Right forelimb (tissue), 1 donor: ENCODE results near the gene SPRYD4.
"Not testable (repeated sequence)": the region's sequence is repeated elsewhere in the genome, so short reads cannot be mapped to it uniquely, and the experiment has no call there.

Experiments used
- DNase-seq: peaks from one replicate; pipeline ENCODE4 v3.0.0-alpha.2; 2018

Gene SPRYD4

DNA sequence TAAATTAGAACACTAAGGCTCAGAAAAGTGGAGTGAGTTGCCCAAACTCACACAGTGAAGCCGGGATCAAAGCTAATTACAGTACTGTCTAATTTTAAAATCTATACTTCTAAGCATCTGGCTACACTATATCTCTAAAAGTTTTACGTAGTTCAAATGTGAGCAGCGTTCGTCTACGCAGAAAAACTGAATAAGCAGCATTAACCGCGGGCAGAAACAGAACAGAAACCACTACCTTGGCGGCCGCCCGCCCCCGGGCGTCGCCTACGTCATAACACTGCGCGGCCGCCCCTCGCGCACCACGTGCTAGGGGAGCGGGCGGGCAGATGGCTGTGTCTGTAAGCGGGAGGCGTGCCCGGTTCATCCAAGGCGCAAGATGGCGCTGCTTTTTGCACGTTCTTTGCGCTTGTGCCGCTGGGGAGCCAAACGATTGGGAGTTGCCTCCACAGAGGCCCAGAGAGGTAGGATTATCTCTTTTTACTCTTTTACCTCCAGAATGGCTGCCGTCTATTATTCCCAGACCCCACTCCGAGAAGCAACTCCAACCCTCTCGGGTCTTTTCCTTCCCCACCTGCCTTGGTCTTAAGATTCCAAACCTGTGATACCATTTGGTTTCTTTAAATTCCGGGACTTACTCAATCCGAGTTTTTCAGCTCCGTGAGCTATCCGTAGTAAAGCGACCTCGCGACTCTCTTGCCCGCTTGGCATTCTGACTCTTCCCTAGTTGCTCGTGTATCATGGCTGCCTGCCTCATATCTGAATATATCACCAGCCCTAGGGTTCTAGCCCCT is at the start of gene SPRYD4:
Gene SPRYD4 (plus strand): TSS at position 363 of the 791 bp plus-strand sequence. CDS start 14 bp downstream, at position 377.
- DNase-seq: peak; percentile 95

- no peak for DNase-seq
Measured at GRCh38 chr12:56420411-56420810, 48.0 kb upstream of the SPRYD4 start.

DNA sequence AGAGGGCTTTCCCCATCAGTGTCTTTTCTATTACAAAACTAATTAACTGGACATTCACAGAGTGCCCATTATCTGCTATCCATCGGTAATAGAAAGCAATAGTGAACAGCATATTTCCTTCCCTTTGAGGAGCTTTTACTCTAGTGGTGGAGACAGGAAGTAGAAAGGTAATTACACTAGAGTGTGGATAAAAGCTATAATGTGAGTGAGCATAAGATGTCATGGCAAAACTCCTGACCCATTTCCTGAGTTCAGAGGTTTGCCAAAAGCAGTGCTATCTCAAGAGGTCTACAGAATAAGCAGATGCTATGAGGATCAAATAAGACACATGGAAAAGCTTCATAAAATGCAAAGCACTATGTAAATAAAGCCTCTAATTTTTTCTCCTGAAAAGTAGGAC is 43.2 kb upstream of the SPRYD4 start:
- DNase-seq: no peak

DNA sequence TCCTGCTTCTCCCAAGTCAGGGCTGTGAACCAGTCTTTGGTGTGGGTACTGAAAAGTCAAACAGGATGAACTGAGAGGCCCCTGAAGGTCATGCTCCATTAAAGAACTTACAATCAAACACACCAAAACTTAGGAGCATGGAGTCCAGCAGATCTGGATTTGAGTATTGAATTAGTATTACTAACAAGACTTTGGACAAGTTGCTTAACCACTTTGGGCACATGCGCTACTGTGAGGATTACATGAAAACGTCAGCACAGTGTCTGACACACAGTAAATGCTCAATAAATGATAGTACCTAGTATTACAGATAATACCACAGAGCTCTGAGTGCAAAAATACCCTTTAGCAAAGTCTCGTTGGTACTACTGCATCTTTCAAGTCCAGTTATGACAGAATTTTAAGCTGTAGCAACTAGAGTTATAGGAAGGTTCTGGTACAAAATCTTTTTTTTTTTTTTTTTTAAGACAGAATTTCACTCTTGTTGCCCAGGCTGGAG is 42.4 kb upstream of the SPRYD4 start:
- no peak for DNase-seq

GRCh38 chr12:56431288-56431687 is 37.1 kb upstream of the SPRYD4 start:
- no peak for DNase-seq

DNA sequence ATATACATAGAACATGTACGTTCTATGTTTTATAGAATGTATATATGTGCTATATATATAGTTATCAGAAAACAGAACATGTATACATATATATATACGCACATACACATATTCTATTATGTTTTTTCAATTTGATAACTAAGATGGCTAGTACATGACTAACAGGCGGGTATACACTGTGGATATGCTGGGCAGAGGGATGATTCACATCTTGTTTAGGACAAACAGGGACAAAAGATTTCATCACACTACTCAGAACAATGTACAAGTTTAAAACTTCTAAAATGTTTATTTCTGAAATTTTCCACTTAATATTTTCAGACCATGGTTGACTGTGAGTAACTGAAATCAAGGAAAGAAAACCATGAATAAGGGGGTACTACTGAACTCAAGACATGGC is 36.5 kb upstream of the SPRYD4 start:
- DNase-seq: no peak

DNA sequence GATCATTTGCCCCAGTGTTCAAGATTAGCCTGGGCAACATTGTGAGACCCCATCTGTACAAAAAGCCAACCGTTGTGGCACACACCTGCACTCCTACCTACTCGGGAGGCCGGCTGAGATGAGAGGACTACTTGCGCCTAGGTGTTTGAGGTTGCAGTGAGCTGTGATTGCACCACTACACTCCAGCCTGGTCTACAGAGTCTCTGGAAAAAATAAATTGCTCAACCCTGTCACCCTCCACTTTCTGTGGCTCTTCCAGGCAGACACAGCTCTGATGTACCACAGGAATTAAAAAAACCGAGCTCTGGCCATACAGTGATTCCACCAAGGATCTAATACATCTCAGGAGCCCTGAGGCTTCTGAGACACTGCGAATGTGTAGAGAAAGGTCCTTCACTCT is 33.5 kb upstream of the SPRYD4 start:
- DNase-seq: no peak

- DNase-seq: no peak
Measured at GRCh38 chr12:56437430-56438176, 30.8 kb upstream of the SPRYD4 start.

DNA sequence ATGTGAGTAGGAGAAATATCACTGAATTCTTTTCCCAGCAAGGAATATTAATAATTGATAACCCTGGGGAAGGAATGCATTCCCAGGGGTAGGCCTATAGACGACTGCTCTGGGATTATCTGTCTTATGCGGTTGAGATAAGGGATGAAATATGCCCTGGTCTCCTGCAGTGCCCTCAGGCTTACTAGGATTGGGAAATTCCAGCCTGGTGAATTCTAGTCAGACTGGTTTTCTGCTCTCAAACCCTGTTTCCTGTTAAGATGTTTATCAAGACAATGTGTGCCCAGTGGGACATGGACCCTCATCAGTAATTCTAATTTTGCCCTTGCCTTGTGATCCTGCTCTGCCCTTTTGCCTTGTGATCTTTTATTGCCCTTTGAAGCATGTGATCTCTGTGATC is 25.2 kb upstream of the SPRYD4 start:
- not testable (repeated sequence) for DNase-seq

- DNase-seq: peak; percentile 95
Measured at GRCh38 chr12:56448860-56449621, 19.3 kb upstream of the SPRYD4 start, which contains the start of gene TIMELESS. TIMELESS (minus strand) TSS chr12:56449426; CDS start chr12:56434170, 15,256 bp downstream.

DNA sequence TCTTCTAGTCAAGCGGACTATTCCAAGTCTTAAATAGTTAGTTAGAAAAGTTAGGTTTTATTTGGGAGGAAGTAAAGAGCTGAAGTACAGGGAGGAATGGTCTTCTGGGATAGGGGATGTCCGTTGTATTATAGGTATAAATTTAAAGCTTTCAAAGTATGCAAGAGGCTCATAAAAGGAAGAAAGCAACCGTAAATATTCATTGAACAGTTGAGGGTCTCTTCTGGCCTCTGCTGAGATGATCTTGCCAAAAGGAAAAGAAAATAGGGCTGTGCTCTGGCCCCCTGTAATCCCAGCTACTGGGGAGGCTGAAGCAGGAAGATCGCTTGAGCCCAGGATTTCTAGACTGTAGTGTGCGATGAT is 18.8 kb upstream of the SPRYD4 start:
- no peak for DNase-seq

DNA sequence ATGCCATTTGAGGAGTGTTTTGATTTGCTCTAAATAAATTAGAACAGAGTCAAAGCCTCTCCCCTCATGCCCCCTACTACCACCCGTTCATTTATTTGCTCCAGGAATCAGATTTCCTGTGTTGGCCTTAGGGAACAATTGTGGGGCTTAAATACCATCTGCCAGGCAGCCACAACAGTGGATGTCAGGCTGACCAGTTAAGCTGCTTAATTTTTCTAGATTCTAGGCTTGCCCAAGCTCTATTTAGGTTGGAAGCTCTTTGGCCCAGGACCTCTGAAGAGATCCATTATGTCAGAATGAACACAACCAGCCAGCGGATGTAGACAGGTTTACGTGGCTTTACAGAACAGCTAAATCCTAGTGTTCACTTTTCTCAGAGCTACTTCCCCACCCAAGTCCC is 18.1 kb upstream of the SPRYD4 start:
- DNase-seq: no peak

DNA sequence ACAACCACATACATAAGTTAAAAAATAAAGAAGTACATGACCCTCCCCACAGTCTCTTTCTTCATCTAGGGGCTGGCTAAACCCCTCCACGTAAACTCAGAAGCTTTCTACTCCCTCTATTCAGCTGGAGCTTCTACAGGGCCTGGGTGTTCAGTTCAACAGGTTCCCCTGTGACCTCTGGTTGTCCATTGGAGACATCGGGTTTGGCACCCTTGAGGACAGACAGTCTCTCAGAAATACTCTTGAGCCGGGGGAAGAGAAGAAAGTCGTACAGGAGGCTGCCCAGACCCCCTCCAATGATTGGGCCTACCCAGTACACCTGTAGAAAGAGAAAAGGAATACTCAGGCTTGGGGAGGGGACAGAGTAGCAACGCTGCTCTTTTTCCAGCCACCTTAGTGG is 17.2 kb upstream of the SPRYD4 start:
- DNase-seq: no peak

GRCh38 chr12:56454557-56454956 is 13.8 kb upstream of the SPRYD4 start, which contains the start of gene MIP:
MIP (minus strand) TSS chr12:56454657; CDS start chr12:56454613, 44 bp downstream.
- DNase-seq: no peak

DNA sequence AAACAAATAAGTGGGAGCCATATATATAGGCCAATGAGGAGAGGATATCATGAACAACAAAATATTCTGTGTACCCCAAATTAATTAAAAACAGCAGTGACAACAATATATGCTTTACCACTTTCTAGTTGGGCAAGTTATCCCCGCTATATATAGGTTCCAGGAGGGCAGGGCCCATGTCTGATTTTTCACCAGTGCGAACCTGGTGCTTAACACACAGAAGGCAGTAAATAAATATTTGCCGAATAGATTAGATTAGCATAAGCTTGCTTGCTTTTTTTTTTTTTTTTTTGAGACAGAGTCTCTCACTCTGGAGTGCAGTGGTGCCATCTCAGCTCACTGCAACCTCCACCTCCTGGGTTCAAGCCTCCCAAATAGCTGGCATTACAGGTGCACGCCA is 10.6 kb upstream of the SPRYD4 start:
- DNase-seq: no peak

- no peak for DNase-seq
Measured at GRCh38 chr12:56461235-56462159, 6.9 kb upstream of the SPRYD4 start.

DNA sequence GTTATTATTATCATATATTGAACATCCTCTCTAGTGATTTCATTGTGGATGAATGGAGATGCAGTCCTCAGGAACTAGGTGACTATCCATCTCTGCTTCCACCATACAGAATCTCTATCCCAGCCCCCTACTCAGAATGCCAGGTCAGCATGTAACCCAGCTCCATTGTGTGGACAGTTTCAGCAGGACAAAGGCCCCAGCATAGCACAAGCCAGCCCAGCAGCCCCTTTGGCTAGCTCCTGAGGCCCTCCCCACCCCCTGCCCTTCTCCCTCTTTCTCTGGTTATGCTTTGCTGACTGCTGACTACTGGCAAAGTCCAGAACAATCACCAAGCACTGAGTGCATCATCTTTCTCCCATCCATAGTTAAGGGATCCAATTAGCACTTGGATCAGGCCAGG is 5.8 kb upstream of the SPRYD4 start:
- DNase-seq: no peak

- DNase-seq: no peak
Measured at GRCh38 chr12:56469007-56469930, 891 bp downstream of the SPRYD4 start.

DNA sequence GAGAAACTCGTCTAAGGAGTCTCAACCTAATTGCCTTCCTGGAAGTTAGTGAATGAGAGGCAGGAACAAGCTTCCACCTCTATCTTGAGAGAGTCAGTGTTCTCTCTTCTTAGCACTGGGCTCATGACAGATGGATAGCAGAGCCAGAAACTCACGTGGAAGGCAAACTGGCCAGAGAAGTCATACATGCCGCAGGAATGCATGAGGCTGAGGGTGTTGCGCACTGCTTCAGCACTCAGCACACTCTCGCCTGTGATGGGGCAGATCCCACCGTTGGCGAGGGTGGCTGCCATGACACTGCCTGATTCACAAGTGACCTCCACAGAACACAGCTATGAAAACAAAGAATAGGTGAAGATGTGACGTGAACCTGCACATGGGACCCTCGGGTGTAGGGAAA is 6.0 kb downstream of the SPRYD4 start:
- DNase-seq: no peak

GRCh38 chr12:56476143-56476542 is 7.8 kb downstream of the SPRYD4 start:
- no peak for DNase-seq

GRCh38 chr12:56476972-56477432 is 8.6 kb downstream of the SPRYD4 start:
- no peak for DNase-seq
